ENCODE results near the gene KLF12.

KLF12 gene

DNA sequence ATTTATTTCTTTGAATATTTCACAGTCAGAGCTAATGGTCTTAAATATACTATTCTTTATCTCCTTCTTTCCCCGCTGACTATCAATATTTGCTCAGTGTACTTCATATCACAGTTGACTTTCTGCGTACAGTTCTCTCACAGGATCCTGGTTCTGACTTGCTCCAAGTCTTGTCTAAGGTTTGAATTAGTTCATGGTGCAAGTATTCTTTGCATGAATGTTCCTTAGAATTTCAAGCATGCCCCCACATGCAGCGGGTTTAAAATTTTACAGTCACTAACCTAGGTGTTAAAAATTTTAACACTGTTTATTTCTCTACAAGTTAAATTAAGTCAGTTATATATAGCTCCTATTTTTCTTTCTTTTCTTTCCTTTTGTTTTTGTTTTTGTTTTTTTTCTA lies 20.8 kb upstream of the KLF12 start:
- H3K9me3 ChIP-seq (ENCODE audit: control insufficient read depth, insufficient read depth, low read length) = no peaks in the 10 kb centered on the region
- no peak overlapping the region for H3K9ac ChIP-seq (ENCODE audit: low read depth, low read length)
- no peaks in the 10 kb centered on the region for H3K4me1 ChIP-seq (ENCODE audit: control insufficient read depth, insufficient read depth, low read length)
- H3K4me3 ChIP-seq (ENCODE audit: low read depth, low read length) = no peak overlapping the region
- H3K36me3 ChIP-seq (ENCODE audit: control insufficient read depth, insufficient read depth, low read length) = no peaks in the 10 kb centered on the region
- no peaks in the 10 kb centered on the region for H3K27me3 ChIP-seq (ENCODE audit: control insufficient read depth, insufficient read depth, low read length)

DNA sequence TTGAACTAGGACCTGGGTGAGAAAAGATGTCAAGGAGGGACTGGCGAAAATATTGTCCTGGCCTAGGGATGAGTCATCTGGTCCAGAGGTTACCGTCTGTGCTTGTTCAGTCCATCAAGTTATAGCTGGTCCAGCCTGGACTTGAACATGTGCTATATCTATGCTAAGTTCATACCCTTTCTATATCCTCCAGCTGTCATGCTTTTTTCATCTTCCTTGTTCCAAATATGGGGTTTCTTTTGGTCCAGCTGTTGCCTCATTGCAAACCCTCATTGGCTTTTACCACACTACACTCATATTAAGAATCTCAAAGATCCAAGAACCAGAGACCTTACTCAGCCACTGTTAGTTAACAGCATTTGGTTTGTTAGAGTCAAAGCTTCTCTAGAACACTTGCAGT lies 19.1 kb upstream of the KLF12 start:
- H3K9me3 ChIP-seq (ENCODE audit: control insufficient read depth, insufficient read depth, low read length) = no peaks in the 10 kb centered on the region
- no peak overlapping the region for H3K4me3 ChIP-seq (ENCODE audit: low read depth, low read length)
- H3K27me3 ChIP-seq (ENCODE audit: control insufficient read depth, insufficient read depth, low read length) = no peaks in the 10 kb centered on the region
- H3K36me3 ChIP-seq (ENCODE audit: control insufficient read depth, insufficient read depth, low read length) = no peaks in the 10 kb centered on the region
- H3K9ac ChIP-seq (ENCODE audit: low read depth, low read length) = no peak overlapping the region
- H3K4me1 ChIP-seq (ENCODE audit: control insufficient read depth, insufficient read depth, low read length) = no peaks in the 10 kb centered on the region

DNA sequence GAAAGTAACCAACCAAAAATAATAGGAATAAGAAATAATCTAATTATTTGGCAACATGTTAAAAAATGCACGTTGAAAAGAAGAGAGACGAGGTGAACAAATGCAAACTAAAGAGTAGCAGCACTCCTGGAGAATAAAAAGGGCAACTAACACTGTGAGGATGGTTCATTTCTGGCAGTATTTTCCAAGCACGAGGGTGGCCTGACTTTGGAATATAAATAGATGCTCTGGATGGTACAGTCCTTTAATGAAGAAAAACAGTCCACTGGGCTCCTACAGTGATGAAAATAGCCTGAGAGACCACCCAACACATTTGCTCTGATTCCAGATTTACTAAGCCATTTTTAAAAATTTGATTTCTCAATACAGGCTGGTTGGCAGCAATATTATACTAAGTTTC lies 17.7 kb upstream of the KLF12 start:
- Histone ChIP-seq H3K27me3 (ENCODE audit: control insufficient read depth, insufficient read depth, low read length) (no peaks in the 10 kb centered on the region), H3K4me3 (ENCODE audit: low read depth, low read length) (no peak overlapping the region), H3K36me3 (ENCODE audit: control insufficient read depth, insufficient read depth, low read length) (no peaks in the 10 kb centered on the region), H3K4me1 (ENCODE audit: control insufficient read depth, insufficient read depth, low read length) (no peaks in the 10 kb centered on the region), H3K9ac (ENCODE audit: low read depth, low read length) (no peak overlapping the region), H3K9me3 (ENCODE audit: control insufficient read depth, insufficient read depth, low read length) (no peaks in the 10 kb centered on the region)

GRCh38 chr13:74148352-74148751 lies 14.1 kb upstream of the KLF12 start:
- no peak overlapping the region for H3K4me3 ChIP-seq (ENCODE audit: low read depth, low read length)
- no peaks in the 10 kb centered on the region for H3K4me1 ChIP-seq (ENCODE audit: control insufficient read depth, insufficient read depth, low read length)
- H3K27me3 ChIP-seq (ENCODE audit: control insufficient read depth, insufficient read depth, low read length) = no peaks in the 10 kb centered on the region
- H3K36me3 ChIP-seq (ENCODE audit: control insufficient read depth, insufficient read depth, low read length) = no peaks in the 10 kb centered on the region
- no peak overlapping the region for H3K9ac ChIP-seq (ENCODE audit: low read depth, low read length)
- H3K9me3 ChIP-seq (ENCODE audit: control insufficient read depth, insufficient read depth, low read length) = no peaks in the 10 kb centered on the region

DNA sequence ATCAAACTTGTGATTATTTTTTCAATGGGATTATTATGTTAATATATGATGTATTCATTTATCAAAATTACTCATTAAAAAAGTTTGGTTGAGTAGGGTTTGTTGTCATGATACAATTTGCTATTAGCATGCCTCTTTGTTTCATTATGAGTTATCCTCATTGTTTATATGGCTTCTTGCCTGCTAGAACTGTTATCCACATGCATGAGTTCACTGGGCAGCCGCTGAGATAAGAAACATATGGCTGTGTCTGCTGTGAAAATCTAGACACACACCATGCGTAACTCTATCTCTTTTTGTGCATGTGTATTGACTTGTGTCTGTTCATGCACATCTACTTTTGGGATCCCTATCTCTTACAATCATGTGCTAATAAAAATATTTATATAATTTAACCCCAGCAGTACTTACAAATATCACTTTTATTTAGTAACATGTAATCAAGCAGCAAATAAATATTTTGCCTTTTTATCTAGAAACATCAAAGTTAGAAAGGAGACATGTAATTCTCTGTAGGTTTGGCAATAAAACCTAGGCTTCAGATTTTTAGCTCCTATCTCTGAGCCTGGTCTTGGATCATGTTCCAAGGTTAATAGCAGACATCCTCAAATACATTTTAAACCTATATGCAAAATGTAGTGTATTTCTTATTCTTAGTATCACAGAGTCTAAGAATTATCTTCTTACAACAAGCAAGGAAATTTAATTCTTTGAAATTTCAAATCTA lies 11.2 kb upstream of the KLF12 start:
- Histone ChIP-seq H3K27me3 (ENCODE audit: control insufficient read depth, insufficient read depth, low read length) (no peaks in the 10 kb centered on the region), H3K9ac (ENCODE audit: low read depth, low read length) (no peak overlapping the region), H3K36me3 (ENCODE audit: control insufficient read depth, insufficient read depth, low read length) (no peaks in the 10 kb centered on the region), H3K4me3 (ENCODE audit: low read depth, low read length) (no peak overlapping the region), H3K4me1 (ENCODE audit: control insufficient read depth, insufficient read depth, low read length) (no peaks in the 10 kb centered on the region), H3K9me3 (ENCODE audit: control insufficient read depth, insufficient read depth, low read length) (no peaks in the 10 kb centered on the region)

DNA sequence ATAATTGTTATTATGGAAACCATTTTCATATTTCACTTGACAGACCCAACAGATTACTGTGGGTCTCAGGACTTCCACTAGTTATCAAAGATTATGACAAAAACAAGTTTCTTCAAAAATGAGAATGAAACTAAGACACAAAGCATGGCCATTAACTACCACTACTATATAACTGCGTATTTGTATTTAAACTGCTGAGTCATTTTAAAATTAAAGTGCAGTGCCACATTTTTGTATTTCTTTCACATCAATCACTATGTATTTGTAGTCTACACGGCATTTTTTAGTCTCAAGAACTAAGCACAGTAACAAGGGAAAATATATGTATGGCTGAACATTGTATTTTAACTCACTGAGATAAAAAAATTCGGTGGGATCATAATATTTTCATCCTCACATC lies 10.1 kb upstream of the KLF12 start:
- Histone ChIP-seq H3K36me3 (ENCODE audit: control insufficient read depth, insufficient read depth, low read length) (no peaks in the 10 kb centered on the region), H3K9ac (ENCODE audit: low read depth, low read length) (no peak overlapping the region), H3K9me3 (ENCODE audit: control insufficient read depth, insufficient read depth, low read length) (no peaks in the 10 kb centered on the region), H3K27me3 (ENCODE audit: control insufficient read depth, insufficient read depth, low read length) (no peaks in the 10 kb centered on the region), H3K4me3 (ENCODE audit: low read depth, low read length) (no peak overlapping the region), H3K4me1 (ENCODE audit: control insufficient read depth, insufficient read depth, low read length) (no peaks in the 10 kb centered on the region)

DNA sequence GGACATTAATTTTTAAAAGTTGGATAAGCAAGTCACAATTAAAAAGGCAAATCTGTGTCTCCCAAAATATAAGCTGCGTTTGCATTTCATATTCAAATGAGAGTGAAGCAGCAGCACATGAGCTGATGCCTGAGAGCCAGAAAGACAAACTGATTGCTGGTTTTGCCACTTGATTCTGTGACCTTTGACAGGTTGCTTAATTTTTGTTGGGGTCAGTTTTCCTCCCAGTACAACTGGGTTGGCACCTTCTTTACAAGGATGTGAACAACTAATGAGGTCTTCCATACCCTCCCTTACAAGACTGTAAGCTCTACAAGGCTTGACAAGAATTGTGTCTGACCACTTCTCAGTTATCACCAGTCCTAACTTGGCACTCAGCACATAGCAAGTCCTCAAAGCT lies 8.1 kb upstream of the KLF12 start:
- Histone ChIP-seq H3K36me3 (ENCODE audit: control insufficient read depth, insufficient read depth, low read length) (no peaks in the 10 kb centered on the region), H3K4me1 (ENCODE audit: control insufficient read depth, insufficient read depth, low read length) (no peaks in the 10 kb centered on the region), H3K27me3 (ENCODE audit: control insufficient read depth, insufficient read depth, low read length) (peaks cover 2% of the 10 kb centered on the region), H3K9me3 (ENCODE audit: control insufficient read depth, insufficient read depth, low read length) (no peaks in the 10 kb centered on the region), H3K9ac (ENCODE audit: low read depth, low read length) (no peak overlapping the region), H3K4me3 (ENCODE audit: low read depth, low read length) (no peak overlapping the region)

GRCh38 chr13:74138241-74138640 lies 4.0 kb upstream of the KLF12 start:
- Histone ChIP-seq H3K4me3 (ENCODE audit: low read depth, low read length) (no peak overlapping the region), H3K9me3 (ENCODE audit: control insufficient read depth, insufficient read depth, low read length) (no peaks in the 10 kb centered on the region), H3K27me3 (ENCODE audit: control insufficient read depth, insufficient read depth, low read length) (peaks cover 12% of the 10 kb centered on the region), H3K36me3 (ENCODE audit: control insufficient read depth, insufficient read depth, low read length) (no peaks in the 10 kb centered on the region), H3K4me1 (ENCODE audit: control insufficient read depth, insufficient read depth, low read length) (no peaks in the 10 kb centered on the region), H3K9ac (ENCODE audit: low read depth, low read length) (no peak overlapping the region)

- no peaks in the 10 kb centered on the region for H3K4me1 ChIP-seq (ENCODE audit: control insufficient read depth, insufficient read depth, low read length)
- H3K36me3 ChIP-seq (ENCODE audit: control insufficient read depth, insufficient read depth, low read length) = no peaks in the 10 kb centered on the region
- peak overlapping the region; percentile 91 for H3K4me3 ChIP-seq (ENCODE audit: low read depth, low read length)
- H3K27me3 ChIP-seq (ENCODE audit: control insufficient read depth, insufficient read depth, low read length) = peaks cover 15% of the 10 kb centered on the region
- no peaks in the 10 kb centered on the region for H3K9me3 ChIP-seq (ENCODE audit: control insufficient read depth, insufficient read depth, low read length)
- peak overlapping the region; percentile 82 for H3K9ac ChIP-seq (ENCODE audit: low read depth, low read length)
Measured at GRCh38 chr13:74136084-74136658, 2.0 kb upstream of the KLF12 start.

GRCh38 chr13:74135326-74136083 lies 1.3 kb upstream of the KLF12 start:
- Histone ChIP-seq H3K36me3 (ENCODE audit: control insufficient read depth, insufficient read depth, low read length) (no peaks in the 10 kb centered on the region), H3K4me1 (ENCODE audit: control insufficient read depth, insufficient read depth, low read length) (no peaks in the 10 kb centered on the region), H3K4me3 (ENCODE audit: low read depth, low read length) (peak overlapping the region; percentile 91), H3K9me3 (ENCODE audit: control insufficient read depth, insufficient read depth, low read length) (no peaks in the 10 kb centered on the region), H3K27me3 (ENCODE audit: control insufficient read depth, insufficient read depth, low read length) (peaks cover 15% of the 10 kb centered on the region), H3K9ac (ENCODE audit: low read depth, low read length) (peak overlapping the region; percentile 82)

DNA sequence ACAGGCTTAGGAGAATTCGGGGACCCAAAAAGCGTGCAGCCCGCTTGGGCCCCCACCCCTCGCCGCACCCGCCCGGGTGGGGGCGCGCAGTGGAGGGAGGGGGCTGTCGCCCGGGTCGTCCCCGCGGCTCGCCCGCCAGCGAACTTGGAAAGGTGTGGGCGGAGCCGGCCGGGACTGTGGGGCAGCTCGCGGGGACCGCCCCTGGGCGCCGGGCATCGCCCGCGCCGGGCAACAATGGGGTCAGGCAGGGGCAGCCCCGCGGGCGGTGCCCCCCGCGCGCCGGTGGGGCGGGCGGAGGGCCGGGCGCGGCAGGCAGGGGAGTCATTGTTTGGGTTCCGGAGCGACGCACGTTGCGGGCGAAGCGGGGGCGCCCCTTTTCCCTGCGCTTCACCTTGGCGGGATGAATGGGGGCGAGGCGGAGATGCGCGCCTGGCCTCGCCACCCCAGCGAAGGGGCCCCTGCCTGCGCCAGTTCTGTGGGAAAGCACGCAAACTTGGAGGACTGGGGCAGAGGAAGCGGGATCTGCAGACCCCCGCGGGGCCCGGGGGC lies 647 bp upstream of the KLF12 start:
- Histone ChIP-seq H3K27me3 (ENCODE audit: control insufficient read depth, insufficient read depth, low read length) (peaks cover 15% of the 10 kb centered on the region), H3K9ac (ENCODE audit: low read depth, low read length) (peak overlapping the region; percentile 17), H3K4me3 (ENCODE audit: low read depth, low read length) (peak overlapping the region; percentile 91)

More for the DNA sequence above, 647 bp upstream of the KLF12 start:
- no peaks in the 10 kb centered on the region for H3K36me3 ChIP-seq (ENCODE audit: control insufficient read depth, insufficient read depth, low read length)
- no peaks in the 10 kb centered on the region for H3K9me3 ChIP-seq (ENCODE audit: control insufficient read depth, insufficient read depth, low read length)
- no peaks in the 10 kb centered on the region for H3K4me1 ChIP-seq (ENCODE audit: control insufficient read depth, insufficient read depth, low read length)

Data from iPS-15b (cell line).